GM18858 (cell line): Measurements from ENCODE around the gene TANC2.

ENCODE experiments used
- ATAC-seq: cut with Tn5 transposase; IDR thresholded peaks from one replicate; pipeline ENCODE4 v1.9.1; 2021; ENCODE audit not compliant: unreplicated experiment

The TANC2 gene

DNA sequence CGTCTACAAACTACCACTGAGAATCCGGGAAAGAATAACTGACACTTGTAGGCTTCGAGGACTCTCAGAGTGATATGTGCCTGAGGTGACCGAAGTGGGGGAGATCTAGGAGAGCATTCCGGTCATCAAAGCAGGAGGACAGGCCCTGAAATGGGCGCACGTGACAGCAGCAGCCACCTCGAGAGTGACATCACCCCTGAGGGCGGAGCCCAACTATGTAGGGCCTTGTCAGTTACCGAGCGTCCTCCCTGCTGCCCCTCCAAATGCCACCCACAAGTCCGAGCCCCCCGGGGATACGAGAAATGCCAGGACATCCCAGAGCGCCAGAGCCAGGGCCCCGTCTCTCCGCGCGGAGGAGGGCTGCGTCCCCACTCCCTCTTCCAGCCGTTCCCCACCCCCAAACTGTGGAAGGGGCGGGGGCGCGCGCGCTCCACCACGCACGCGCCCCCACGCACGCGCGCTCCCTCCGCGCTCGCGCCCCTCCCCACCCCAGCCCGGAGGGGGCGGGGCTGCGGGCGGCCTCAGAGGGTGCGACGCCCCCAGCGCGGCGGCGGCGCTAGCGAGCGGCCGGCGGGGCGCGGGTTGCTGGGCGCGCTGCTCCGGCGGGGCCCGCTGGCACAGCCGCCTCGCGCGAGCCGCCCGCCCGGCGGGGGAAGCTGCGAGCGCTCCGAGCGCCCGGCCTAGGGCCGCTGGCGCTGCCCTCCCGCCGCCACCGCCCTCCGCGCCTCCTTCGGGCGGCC is at the start of gene TANC2:
TANC2 (plus strand) TSS at position 550 of the 740 bp plus-strand sequence. CDS start 43,325 bp downstream, outside the sequence.
- ATAC-seq: no peak

- ATAC-seq: no peak
These were observed 49.1 kb upstream of the TANC2 start for GRCh38 chr17:62916684-62917571.

GRCh38 chr17:62919388-62919787 is 46.6 kb upstream of the TANC2 start:
- no peak for ATAC-seq

DNA sequence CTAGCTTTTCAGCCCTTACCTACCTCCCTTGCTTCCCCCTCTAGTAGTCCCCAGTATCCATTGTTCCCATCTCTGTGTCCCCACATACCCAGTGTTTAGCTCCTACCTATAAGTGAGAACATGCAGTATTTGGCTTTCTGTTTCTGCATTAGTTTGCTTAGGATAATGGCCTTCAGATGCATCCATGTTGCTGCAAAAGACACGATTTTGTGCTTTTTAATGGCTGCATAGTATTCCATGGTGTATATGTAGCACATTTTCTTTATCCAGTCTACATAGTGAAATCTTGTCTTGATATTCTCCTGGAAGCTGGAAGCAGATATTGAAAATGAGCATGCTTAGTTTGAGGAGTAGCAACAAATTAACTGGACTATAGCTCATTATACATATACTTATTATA is 45.7 kb upstream of the TANC2 start:
- no peak for ATAC-seq

DNA sequence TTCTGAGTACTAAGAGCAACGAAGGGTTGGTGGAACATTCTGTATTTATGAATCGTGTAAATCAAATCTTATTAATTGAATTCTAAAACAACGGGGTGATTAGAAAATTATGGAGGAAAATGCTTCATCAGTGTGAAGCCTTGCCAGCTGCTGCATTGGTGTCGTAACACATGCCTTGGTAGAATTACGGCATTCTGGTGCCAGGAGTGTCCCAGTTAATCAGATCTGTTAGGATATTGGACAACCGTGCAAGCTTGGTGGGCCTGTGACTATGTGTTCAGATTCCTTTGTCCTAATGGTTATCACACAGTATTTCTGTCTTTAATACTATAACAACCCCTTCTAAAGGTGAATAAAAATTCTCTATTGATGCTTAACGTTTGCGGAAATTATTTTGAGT is 44.2 kb upstream of the TANC2 start:
- ATAC-seq: no peak

- no peak for ATAC-seq
These were observed 42.5 kb upstream of the TANC2 start for GRCh38 chr17:62923258-62924150.

DNA sequence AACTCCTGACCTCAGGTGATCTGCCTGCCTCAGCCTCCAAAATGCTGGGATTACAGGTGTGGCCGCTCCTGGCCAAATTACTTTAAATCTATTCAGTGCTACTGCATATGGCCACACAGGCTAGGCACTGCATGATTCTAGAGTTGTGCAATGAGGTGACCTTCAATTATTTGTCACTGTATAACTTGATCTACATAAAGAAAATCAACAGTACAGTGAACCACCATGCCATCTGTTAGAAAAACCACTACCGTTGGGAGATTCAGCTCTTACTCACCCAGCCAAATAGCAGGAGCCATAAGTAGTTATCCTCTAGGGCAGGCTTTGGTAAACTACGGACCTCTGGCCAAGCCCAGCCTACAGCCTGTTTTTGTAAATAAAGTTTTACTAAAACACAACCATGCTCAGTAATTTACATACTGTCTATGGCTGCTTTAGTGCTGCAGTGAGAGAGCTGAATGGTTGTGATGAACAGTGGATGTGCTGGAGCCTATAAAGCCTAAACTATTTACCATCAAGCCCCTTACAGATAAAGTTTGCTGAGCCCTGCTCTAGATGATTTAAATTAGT is 40.7 kb upstream of the TANC2 start:
- ATAC-seq: no peak

DNA sequence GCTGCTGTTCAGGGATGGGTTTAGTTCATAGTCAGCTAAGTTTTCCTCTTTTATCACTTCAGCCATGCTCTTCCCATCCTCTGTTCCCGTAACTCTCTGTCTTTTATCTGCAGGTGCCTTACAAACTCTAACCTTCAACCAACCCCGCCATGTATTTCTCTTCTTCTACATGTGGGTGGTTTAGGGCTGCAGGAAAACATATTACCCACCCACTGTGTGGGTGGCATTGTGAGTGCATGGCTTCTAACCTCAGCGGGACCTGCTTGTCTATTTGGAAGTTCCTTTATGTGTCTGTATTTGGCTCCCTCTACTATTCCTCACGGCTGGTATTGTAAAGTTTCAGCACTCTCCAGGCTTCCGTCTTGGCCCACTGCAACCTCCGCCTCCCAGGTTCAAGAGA is 39.0 kb upstream of the TANC2 start:
- no peak for ATAC-seq

GRCh38 chr17:62929320-62929719 is 36.7 kb upstream of the TANC2 start:
- no peak for ATAC-seq

DNA sequence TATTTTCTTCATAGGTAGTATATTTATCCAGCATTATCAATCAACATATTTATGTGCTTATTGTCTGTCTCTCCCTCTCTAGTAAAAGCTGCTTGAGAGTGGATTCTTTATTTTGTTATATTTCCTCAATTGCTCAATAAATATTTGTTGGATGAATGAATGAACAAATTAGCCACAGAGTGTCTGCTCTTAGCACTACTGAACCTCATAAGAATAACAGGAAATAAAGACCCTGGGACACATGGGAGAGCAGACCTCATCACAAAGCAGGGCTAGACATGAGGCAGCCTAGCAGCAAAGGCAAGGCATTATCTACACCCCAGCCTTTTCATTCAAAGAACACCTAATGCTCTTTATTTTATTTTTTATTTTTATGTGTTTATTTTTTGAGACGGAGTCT is 34.9 kb upstream of the TANC2 start:
- no peak for ATAC-seq

- ATAC-seq: no peak
These were observed 32.3 kb upstream of the TANC2 start for GRCh38 chr17:62933501-62934385.

DNA sequence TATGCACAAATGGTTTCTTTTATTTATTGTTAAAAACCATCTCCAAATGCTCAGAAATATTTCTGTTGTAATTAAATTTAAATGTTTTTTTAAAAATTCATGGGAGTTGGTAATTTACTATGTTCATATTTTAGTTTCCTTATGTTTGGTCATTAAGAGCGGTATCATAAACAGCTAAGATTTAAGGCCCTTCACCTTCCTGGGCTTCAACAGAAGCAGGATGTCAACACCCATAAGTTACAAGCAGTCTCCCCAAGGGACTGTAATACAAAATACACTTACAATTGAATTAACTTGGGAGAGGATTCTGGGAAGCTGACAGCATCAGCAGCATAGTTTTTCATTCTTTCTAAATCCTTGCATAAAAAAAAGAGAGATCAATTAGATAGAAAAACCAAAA is 30.9 kb upstream of the TANC2 start:
- no peak for ATAC-seq

DNA sequence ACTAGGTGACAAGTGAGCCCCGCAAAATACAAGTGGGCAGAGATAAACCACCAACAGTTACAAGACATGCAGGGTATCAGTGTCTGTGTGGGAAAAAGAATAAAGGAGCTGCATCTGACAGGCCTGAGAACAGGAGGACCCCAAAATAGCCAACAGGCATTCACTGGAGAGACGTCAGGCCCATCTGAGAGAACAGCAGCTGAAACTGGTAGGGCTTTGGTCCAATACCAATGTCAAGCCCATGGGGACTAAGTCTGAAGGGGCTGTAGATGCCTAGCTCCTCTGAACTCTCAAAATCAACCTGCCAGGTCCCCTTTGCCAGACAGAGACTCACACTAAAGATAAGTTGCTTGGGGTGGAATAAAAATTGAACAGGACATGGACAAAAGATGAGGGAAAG is 30.5 kb upstream of the TANC2 start:
- no peak for ATAC-seq

DNA sequence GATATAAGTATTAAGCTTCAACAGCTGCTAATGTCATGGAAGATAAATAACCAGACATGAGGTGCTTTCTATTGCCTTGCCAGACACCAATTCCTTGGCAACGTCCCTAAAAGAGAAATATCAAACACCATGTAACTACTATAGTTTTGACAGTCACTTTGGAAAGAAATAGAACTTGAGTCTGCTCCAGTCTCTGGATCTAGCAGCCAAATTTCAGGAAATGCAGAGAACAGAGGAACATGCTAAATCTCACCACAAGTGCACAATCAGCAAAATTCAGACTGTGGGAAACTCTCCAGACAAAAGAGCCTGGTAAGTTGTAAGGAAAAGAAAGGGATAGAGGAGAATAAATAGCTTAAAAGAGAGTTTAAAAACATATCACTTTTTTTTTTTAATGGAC is 28.4 kb upstream of the TANC2 start:
- ATAC-seq: no peak

DNA sequence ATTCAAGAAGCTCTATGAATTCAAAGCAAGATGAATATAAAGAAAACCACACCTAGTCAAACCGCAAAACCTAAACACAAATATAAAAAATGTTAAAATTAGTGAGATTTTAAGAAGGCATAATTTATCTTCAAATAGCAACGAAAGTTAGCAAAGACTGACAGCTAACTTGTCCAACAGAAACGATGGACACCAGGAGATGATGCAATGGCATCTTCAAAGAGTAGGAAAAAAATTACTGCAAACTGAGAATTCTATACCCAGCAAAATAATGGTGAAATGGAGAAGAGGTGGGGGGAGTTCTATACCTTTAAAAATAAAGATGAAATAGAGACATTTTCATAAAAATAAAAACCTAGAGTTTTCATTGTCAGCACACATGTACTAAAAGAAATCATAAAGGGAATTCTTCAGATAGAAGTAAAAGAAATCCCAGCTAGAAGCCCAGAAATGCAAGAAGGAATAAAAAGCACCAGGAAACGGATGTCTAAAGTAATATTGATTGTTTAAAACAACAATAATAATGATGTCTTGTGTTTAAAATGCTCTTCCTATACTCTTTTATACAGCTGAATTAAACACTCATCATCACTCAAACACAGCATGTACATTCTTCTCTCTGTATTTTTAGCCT is 24.6 kb upstream of the TANC2 start:
- ATAC-seq: no peak

- ATAC-seq: no peak
These were observed 17.7 kb upstream of the TANC2 start for GRCh38 chr17:62948370-62948769.

DNA sequence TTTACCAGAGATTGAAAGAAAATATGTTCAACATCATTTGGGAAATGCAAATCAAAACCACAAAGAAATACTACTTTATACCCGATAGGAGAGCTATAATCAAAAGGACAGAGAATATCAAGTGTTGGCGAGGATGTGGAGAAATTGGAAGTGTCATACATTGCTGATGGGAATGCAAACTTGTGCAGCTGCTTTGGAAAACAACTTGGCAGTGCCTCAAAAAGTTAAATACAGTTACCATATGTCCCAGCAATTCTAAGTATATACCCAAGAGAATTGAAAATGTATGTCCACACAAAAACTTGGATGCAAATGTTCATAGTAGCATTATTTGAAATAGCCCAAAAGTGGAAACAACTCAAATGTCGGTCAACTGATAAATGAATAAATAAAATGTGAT is 17.0 kb upstream of the TANC2 start:
- ATAC-seq: no peak

- ATAC-seq: no peak
These were observed 16.0 kb upstream of the TANC2 start for GRCh38 chr17:62950067-62950466.

DNA sequence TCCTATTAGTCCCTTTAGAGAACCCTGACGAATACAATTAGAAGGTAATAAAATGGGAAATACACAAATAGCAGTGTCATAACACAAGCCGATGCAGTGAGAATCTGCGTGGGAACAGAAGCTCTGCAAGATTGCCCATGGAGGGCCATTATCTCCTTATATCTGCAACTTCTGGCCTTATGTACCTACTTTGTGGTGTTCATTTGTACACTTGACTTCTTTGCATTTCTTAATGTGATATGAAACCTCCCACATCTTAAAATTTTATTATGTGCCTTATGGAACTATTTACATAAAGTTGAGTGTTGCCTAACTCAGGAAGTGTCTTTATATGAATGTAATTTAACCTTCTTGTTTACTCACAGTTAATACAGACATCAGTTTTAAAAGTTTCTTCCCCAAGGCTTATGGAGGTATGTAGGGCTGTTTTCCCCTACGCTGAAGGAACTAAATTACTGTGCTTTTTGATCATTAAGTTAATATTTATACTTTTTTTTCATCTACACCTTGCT is 10.1 kb upstream of the TANC2 start:
- ATAC-seq: no peak
